ENCODE measurements around the gene C10orf90.

Gene C10orf90

DNA sequence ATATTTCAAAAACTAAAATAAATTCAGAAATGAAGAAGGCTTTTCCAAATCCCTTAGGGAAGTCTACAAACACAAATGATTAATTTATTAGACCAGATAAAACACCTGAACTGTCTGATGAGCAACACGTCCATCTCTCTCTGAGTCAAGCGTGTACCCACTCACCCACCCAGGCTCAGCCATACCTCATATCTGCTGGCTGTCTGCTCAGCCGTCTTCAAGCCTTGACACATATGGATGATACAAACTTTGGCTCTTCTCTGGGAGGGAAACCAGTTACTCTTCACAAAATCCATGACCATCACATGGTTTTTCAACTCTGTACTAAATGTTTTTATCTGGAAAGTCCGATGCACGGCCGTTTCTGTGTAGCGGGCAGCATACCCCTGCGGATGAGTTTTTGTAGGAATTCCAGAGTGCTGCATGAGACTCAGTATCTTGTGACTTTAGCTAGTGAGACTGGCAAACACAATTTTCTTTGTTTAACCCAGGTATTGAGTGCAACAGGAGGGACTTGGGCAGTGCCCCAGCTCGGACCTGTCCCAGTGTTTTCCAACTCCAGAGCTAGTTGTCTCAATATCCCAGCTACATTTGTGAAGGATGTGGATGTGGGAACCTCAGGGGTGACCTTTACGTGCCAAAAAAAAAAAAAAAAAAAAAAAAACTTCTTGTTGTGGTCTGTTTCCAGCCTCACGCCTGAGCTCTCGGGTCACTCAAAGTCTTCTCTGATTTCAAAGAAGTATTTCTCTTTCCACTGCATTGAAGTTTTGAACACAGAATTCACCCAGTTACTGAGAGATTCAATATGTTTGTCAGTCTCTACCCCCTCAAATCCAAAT lies at the start of gene C10orf90:
Gene C10orf90, minus strand, starts transcription at position 638 of the 839 bp plus-strand sequence. Its CDS starts 213 bp downstream, at position 425.
- no peak for DNase-seq (ENCODE audit: low read depth in 3 of 3, low spot score in 1 of 3)

DNA sequence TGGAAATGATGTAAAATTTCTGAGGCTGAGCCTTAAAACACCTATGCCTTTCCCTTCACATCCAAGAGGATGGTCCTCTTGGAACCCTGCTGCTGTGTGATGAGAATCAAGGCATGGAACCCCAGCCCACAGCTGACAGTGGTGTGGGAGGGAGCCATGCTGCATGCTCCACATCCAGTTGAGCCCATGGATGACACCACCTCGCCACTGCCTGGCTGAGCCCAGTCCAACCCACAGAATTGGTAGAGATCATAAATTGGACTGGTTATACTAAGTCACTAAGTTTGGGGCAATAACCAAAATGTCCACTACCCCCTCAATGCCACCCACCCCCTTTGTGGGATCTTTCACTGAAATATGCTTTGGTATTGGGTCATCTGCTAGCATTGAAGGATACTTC lies 45.9 kb upstream of the C10orf90 start:
- no peak for DNase-seq (ENCODE audit: low read depth in 3 of 3, low spot score in 1 of 3)

GRCh38 chr10:126713594-126713993 lies 43.1 kb upstream of the C10orf90 start:
- DNase-seq (ENCODE audit: low read depth in 3 of 3, low spot score in 1 of 3) = no peak

GRCh38 chr10:126712681-126713080 lies 42.2 kb upstream of the C10orf90 start:
- no peak for DNase-seq (ENCODE audit: low read depth in 3 of 3, low spot score in 1 of 3)

DNA sequence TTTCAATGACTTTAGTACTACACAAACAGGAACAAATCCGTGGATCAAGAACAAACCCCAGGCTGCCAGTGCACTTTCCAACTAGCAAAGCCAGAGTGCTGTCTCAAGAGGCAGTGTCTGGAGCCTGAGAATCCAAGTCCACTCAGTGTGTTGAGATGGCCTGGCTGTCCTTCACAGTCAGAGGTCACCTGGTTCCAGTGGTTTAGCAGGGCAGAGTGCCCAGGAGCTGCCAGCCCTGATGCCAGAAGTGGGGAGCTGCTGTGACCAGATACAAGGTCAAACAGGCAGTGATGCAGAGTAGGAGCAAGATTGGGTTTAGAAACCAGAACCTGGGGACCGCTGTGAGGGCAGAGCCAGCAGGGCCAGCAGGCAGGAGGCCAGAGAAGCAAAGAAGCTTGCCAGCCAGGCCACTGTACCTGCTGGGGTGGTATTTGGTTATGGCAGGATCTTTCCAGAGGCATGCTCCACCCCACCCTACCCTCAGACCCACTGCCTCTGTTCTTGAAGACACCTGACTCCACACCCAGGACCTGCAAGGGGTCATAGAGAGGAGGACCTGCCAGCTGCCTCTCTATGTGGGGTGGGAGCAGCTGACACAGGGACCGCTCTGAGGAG lies 35.6 kb upstream of the C10orf90 start:
- DNase-seq (ENCODE audit: low read depth in 3 of 3, low spot score in 1 of 3) = no peak

DNA sequence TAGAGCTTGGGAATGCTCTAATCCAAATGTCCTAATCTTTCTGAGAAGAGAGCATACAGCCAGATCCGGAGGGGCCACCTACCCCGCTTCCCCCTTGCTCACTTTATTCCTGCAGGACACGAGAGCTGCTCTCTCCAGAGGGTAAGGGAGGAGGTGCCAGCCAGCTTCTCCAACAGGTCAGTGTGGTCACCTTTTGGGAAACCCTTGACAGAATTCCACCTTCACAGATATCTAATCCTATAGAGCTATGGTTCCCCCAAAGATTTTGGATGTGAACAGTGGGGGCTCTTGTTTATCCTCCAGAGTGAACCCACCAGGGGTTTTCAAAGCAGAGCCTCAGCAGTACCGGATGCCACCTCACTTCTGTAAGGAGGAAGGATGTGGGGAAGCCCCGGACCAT lies 34.6 kb upstream of the C10orf90 start:
- DNase-seq (ENCODE audit: low read depth in 3 of 3, low spot score in 1 of 3) = no peak

- no peak for DNase-seq (ENCODE audit: low read depth in 3 of 3, low spot score in 1 of 3)
Measured at GRCh38 chr10:126704649-126705048, 34.2 kb upstream of the C10orf90 start.

- no peak for DNase-seq (ENCODE audit: low read depth in 3 of 3, low spot score in 1 of 3)
Measured at GRCh38 chr10:126702181-126702580, 31.7 kb upstream of the C10orf90 start.

DNA sequence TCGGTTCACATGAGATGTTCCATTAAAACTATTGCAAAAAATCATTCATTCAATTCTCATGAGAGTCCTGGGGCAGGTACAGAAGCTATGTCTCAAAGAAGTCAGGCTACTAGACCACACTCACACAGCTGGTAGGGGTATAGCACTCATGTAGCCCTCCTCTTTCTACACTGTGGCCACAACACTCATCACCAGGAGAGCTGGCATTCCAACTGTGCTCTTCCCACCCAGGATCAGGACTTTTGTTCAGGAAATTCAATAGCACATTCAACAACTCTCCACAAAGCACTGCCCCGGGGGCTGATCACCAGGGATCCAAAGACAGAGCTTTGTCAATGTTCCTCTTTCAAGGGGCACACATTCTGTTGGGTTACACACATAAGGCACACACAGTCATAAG lies 31.0 kb upstream of the C10orf90 start:
- no peak for DNase-seq (ENCODE audit: low read depth in 3 of 3, low spot score in 1 of 3)

DNA sequence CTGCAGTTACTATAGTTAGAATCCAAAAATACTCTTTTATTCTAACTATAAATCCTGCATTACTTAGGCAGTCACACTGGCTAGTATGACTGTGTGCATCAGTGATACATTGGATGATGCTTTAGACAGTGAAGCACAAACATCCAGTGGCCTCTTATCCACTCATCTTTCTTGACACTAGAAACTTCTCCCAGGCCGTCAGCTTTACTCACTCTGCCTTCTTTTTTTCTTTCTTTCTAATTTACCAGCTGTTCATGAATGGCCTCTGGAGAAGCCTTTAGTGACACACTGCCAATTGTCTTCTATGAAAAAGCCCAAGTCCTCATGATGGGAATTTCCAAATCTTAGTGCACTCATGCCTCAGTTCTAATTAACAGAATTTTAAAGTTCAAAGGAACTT lies 26.2 kb upstream of the C10orf90 start:
- DNase-seq (ENCODE audit: low read depth in 3 of 3, low spot score in 1 of 3) = no peak

- DNase-seq (ENCODE audit: low read depth in 3 of 3, low spot score in 1 of 3) = no peak
Measured at GRCh38 chr10:126691456-126691855, 21.0 kb upstream of the C10orf90 start.

DNA sequence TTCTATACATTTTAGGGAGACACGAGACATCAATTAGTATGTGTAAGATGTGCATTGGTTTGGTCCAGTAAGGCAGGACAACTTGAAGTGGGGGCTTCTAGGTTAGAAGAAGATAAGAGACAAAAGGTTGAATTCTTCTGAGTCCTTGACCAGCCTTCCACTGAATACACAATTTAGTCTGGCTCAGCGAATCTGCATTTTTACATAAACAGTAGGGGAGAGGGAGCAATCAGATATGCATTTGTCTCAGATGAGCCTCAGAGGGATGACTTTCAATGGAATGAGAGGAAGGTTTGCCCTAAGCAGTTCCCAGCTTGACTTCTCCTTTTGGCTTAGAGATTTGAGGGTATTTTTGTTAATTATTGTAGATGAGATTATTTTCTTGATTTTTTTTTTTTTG lies 20.0 kb upstream of the C10orf90 start:
- no peak for DNase-seq (ENCODE audit: low read depth in 3 of 3, low spot score in 1 of 3)

GRCh38 chr10:126689461-126689994 lies 19.0 kb upstream of the C10orf90 start:
- no peak for DNase-seq (ENCODE audit: low read depth in 3 of 3, low spot score in 1 of 3)

- no peak for DNase-seq (ENCODE audit: low read depth in 3 of 3, low spot score in 1 of 3)
Measured at GRCh38 chr10:126687121-126687606, 16.7 kb upstream of the C10orf90 start.

DNA sequence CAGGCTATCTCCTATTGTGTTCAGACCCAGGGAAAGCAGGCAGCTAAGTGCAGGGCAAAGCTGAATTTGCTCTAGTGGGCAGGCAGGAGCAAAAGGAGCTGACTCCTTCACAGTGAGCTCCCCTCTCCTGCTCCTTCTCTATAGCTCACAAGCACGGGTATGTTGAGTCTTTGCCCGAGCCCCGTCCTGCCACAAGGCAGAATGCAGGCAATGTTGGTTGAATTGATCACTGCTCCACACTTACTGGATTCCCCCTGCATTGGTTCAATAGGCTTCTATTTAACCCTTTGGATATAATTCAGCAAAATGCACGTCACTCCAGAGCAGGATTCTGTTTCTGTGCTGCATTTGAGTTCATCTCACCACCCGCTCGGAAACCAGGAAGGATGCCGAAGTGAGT lies 16.2 kb upstream of the C10orf90 start:
- no peak for DNase-seq (ENCODE audit: low read depth in 3 of 3, low spot score in 1 of 3)

- DNase-seq (ENCODE audit: low read depth in 3 of 3, low spot score in 1 of 3) = no peak
Measured at GRCh38 chr10:126686268-126686667, 15.8 kb upstream of the C10orf90 start.

DNA sequence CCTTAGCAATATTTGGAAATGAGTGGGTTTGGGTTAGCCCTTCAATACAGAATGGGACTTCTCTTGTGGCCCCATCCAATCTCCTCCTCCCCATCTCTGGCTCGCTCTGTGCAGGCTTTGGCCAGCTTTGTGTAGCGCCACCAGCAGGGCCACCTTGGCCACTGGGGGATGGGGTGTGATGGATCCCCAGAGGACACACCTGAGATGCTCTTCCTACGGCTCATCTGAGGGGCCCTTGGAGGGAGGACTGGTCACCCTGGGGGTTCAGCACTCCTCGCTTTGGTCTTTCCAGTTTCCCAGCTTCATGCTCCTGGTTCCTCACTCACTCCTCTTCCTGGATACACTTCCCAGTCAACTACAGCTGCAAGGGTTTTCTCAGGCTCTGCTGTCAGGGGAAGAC lies 15.3 kb upstream of the C10orf90 start:
- DNase-seq (ENCODE audit: low read depth in 3 of 3, low spot score in 1 of 3) = no peak

GRCh38 chr10:126684171-126684745 lies 13.8 kb upstream of the C10orf90 start:
- DNase-seq (ENCODE audit: low read depth in 3 of 3, low spot score in 1 of 3) = no peak

- DNase-seq (ENCODE audit: low read depth in 3 of 3, low spot score in 1 of 3) = no peak
Measured at GRCh38 chr10:126683466-126683865, 13.0 kb upstream of the C10orf90 start.

DNA sequence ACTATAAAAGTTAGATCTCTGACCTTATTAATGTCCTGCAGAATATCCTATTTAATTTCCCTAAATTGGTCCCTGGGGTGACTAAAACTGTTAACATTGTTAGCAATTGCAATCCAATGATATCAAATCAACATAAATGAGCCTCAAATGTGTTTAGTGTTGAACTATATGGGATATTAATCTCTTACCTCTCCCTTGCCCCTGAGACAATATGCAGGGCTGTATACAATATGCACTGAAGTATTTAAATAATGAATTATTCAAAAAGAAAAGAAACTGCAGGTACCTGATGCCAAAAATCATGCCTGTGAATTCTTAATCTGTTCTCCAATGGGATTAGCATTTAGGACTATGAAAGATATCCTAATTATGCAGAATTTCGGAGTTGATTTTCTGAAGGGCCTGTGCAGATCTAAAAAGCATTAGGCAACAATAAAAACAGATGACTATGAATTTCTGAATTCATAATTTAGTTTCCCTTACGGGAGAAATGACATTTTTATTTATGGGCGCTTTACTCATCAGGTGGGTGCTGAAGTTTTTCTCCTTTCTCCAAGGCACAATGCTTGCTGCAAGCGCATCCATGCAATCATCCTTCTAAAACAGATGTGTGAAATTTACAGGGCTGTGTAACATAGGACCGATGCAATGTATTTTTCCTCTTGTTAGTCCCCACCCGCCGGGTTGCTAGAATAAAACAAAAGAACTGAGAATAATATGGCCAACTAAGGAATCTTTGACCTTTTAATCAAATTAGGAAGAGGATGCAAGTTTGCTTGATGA lies 5.4 kb upstream of the C10orf90 start:
- DNase-seq (ENCODE audit: low read depth in 3 of 3, low spot score in 1 of 3) = no peak
